NCI-H1105 (cell line): ENCODE results near the gene FAM107B.
A peak's percentile ranks its signal among the peaks of the same experiment; 100 is the strongest.

Experiments used
- DNase-seq: peaks from one replicate; lab custom pipeline; 2025; lab: John Stamatoyannopoulos, UW

FAM107B gene

GRCh38 chr10:14625192-14625631 is 149.5 kb downstream of the FAM107B start:
- no peak for DNase-seq

- no peak for DNase-seq
Measured at GRCh38 chr10:14624600-14624999, 150.1 kb downstream of the FAM107B start.

GRCh38 chr10:14623931-14624330 is 150.8 kb downstream of the FAM107B start:
- no peak for DNase-seq

DNA sequence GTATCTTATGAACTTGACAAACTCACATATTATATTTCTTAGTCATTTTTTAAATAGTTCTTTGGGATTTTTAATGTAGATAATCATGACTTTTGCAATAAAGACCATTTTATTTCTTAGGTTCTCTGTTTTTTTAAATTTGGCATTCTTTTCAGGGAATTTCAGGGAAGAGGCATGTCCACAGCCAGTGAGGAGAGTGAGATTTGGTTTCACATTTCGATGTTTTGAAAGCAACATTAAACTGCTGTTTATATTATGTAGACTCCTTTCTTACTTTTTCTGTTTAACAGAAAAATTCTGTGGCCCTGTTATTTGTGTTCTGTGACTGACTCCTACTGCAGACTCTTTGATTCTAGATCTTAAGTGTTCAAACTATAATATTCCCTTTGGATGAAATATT is 153.7 kb downstream of the FAM107B start:
- DNase-seq = no peak

DNA sequence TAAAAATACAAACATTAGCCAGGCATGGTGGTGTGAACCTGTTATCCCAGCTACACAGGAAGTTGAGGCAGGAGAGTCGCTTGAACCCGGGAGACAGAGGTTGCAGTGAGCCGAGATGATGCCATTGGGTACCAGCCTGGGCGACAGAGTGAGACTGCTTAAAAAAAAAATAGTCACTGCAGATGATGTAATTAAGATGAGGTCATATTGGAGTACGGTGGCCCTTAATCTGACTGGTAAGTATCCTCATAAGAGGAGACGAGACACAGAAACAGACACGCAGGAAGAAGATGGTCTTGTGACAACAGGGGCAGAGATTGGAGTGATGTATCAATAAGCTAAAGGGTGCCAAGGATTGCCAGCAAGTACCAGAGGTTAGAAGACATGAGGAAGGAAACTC is 156.0 kb downstream of the FAM107B start:
- no peak for DNase-seq

DNA sequence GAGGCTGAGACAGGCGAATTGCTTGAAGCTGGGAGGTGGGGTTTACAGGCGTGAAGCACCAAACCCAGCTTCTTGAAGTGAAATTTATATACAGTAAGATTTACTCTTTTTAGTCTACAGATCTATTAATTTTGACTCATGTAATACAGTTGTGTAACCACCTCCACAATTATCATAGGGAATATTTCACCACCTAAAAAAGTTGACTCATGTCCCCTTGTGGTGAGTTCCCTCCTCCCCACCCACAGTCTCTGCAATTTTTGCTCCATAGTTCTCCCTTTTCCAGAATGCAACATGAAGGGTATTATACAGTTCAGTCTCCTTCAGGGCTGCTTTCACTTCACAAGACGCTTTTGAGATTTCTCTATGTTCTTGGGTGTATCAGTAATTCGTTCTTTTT is 156.8 kb downstream of the FAM107B start:
- DNase-seq = no peak

DNA sequence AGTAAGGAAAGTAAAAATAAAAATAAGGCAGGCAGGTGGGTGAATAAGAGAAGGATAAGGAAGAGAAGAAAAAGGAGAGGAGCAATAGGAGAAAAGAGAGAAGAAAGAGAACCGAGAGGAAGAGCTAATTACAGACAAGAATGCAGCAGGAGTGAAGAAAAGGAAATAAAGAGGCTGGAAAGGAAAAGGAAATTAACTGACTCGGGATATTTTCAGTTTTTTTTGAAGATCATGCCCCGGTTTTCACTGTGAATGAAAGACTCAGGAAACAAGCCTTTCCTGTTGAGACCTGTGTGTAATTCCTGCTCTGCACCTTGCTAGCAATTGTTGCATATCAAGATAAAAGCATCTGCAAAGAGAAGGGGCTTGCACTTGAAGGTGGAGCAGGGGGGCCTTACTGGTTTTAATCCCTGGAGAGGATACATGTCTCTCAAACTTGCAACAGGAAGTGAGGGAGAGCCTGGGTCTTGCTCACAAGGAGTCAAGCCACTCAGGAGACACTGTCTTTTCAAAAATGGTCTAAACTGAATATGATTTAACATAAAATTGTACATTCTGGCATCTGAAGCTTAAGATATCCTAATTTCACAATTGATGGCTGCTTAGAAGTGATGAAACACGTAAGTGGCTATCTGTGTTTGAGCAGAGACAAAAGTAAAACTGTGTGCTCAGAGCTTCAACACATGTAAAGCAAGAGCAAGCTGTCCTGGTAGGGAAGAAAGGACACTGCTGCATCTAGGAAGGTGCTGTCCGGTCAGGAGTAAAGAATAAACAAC is 157.6 kb downstream of the FAM107B start:
- no peak for DNase-seq

DNA sequence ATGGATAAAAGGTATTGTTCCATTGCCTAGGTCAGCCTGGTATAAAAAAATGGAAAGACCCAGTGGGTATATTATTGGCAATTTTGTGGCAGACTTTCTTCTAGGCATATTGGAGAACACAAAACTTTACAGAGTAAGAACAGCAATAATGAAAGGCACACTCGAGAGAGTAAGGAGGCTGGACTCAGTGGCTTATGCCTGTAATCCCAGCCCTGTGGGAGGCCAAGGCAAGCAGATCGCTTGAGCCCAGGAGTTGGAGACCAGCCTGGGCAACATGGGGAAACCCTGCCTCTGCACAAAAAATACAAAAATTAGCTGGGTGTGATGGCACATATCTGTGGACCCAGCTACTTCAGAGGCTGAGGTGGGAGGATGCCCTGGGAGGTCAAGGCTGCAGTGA is 158.2 kb downstream of the FAM107B start:
- DNase-seq = no peak

DNA sequence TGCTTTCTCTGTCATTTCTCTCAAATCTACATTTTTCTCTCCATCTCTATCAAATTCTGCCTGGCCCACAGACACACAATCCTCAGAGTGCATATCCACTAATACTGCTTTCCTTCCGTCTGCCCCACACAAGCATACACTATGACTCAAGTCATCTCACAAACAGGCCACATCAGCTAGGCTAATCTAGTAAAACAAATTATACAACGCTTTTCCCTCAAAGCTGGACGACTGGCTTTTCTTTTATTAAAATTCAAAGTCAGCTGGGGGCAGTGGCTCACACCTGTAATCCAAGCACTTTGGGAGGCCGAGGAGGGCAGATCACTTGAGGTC is 161.1 kb downstream of the FAM107B start:
- DNase-seq = no peak

DNA sequence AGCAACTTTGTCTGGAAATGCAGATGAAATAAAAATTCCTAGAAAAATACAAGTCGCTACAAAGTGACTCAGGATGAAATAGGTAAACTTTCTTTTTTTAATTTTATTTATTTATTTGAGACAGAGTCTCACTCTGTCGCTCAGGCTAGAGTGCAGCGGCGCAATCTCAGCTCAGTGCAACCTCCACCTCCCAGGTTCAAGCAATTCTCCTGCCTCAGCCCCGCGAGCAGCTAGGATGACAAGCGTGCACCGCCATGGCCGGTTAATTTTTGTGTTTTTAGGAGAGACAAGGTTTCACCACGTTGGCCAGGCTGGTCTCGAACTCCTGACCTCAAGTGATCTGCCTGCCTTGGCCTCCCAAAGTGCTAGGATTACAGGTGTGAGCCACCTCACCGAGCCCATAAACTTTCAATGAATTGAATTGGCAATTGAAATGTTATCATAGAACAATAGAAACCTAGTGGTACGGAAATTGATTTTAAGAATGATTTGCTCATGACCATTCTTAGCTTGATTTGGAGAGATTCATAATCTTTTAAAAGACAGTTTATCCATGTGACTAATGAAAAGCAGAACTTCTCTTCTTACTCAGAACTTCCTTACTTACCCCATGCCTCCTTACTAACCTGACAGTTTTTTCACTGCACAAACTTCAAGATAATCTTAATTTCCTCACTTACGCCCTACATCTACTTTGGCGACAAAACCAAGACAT is 161.7 kb downstream of the FAM107B start:
- DNase-seq = no peak

DNA sequence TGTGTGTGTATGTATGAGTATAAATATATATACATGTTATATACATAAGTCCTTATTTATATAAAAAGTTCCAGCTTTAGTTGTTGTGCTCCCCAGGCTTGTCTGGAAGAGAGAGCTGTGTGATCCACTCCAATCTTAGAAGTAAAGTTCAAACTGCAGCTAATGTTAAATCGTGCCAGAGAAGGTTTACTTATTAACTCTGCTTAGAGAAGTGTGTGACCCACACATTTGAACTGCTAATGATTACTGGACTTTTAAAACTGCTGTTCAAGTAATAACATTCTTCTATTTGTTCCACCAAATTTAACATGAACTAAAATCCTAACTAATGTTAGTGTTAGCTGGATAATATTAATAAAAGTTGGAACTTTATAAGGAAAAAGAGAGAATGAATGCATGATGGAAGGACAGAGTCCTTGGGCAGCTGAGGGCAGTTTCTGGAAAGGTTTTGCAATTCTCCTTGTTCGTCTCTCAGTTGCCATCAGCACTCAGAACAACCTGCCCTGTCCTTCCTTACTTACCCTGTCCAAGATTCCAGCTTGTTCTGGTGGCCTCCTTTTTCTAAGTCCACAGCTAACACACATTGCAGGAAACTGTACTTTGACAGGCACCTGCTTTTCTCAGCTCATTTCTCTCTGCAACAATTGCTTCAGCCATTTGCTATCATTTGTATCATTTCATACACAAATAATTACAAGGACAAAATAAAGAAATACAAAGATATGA is 162.6 kb downstream of the FAM107B start:
- no peak for DNase-seq

- DNase-seq = no peak
Measured at GRCh38 chr10:14609178-14609577, 165.5 kb downstream of the FAM107B start.

DNA sequence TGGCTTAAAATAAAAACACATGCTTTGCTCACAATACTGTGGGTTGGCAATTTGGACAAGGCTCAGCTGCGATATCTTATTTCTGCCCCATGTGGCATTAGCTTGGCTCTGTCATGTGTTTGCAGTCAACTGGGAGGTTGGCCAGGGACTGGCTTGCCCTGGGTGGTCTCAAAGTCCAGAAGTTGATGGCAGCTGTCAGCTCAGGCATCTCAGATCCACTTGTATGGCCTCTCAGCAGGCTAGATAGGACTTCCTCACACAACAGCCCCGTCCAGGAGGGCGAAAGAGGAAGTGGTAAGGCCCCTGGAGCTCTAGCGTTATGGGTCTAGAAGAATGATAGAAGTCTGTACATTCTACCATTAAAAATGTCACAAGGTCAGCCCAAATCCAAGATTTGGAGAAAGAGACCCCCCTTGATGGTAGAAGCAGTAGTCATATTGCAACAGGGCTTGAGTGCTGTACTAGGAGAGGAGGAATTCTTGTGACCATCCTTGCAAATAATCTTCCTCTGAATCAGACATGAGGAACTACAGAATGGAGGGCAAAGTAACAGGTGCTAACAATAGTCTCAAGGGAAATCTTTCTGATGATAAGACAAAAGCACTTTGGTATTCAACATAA is 166.2 kb downstream of the FAM107B start:
- DNase-seq = no peak

DNA sequence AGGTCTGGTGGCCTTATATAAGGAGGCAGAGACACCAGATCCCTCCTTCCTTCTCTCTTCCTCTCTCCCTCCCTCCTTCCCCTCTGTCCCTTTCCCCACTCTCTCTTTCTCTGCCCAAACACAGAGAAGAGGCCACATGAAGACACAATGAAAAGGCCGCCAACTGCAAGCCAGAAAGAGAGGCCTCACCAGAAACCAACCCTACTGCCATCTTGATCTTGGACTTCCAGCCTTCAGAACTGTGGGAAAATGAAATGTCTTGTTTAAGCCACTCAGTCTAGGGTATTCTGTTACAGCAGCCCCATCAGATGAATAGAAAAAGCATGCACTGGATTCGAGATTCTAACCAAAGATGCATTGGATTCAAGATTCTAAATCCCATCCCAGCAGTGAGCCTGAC is 168.1 kb downstream of the FAM107B start:
- no peak for DNase-seq

GRCh38 chr10:14605231-14605925 is 169.3 kb downstream of the FAM107B start:
- DNase-seq = no peak

DNA sequence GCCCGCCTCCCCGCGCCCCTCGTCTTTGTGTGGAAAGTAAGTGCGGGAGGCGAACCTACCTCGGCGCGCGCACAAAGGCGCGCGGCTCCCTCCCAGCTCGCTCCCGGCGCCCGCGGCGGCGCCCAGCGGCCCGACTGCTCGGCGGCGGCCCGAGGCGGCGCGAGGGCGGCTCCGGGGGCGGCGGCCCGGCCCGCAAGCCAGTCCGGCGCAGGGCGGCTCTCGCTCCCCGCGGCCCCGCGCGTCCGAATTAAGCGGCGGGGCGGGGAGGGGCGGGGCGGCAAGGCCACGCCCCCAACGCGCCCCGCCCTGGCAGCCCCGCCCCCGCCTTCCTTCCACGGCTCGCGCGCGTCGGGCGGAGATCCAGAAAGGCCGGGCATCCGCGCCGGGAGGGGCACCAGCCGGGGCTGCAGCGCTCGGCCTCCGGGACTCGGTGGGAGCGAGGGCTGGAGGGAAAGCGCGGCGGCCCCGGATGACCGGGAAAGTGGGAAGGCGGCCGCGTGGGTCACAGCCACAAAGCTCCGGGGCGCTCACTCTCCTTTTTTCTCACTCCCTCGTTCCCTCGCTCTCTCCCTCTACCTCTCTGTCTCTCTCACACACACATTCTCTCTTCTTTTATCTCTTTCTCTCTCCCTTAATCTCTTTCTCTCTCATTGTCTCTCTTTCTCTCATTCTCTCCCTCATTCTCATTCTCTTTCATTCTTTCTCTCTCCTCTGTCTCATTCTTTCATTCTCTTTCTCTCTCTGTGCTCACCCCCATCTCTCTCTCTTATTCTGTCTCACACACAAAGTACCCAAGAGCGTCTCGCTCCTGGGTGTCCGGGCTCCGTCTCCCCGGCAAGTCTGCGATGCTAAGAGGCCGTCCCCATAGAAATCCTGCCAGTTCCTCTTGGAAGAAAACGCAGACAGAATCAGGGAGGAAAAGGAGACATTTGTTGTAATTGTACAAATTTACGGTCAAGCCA is 170.2 kb downstream of the FAM107B start:
- DNase-seq = peak; percentile 27

DNA sequence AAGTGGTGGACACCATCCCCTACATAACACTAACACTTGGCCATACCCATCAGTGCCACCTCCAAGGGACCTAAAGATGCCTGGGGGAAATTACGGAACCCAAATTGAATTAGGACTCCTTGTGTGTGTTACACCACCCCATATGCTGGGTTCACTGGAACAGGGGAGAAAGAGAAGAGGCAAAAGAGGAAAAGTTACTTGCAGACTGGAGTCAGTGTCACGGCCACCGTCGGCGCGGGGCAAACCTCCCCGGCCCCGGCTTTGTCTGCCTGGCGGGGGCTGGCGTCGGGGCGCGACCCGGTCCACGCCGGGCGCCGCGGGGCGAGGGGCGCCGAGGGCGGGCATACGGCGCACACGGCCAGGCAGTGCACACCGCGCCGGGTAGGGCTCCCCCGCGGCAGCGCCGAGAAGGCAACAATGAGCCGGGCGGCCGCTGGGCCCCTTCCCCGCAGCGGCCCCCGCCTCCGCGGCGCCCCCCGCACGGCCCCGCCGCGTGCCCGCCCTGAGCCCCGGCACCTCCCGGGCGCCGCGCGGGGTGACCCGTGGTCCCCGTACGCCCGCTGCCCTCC is 171.1 kb downstream of the FAM107B start:
- no peak for DNase-seq

DNA sequence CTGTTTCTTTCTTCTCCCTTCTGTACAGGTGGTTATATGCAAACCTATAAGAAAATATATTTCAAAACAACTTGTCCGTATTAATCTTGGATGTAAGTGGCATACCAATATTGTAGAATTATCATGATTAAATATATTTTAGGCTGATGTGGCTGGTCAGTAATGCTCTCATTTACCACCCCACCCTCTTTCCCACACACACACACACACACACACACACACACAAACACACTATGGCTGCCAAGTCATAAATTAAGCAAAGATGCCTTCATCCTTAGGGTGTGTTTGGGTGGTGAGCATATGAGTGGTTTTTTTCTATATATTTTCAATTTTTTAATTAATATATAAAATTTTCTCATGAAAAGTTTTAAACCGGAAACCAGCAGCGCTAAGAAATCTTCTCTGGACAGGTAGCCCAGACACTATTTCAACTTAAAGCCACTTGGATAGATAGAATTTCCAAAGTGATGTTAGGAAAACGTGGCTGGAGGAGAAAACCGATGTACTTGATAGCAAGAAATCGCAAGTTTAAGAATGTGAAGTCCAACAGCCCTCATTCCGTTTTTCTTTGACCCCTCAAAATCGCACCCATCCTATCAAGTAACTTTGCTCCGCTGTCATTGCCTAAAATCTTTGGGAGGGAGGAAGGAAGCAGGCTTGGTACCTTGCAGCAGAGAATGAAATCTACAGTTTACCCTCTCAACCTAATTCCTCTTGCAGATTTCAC is 171.7 kb downstream of the FAM107B start:
- no peak for DNase-seq

DNA sequence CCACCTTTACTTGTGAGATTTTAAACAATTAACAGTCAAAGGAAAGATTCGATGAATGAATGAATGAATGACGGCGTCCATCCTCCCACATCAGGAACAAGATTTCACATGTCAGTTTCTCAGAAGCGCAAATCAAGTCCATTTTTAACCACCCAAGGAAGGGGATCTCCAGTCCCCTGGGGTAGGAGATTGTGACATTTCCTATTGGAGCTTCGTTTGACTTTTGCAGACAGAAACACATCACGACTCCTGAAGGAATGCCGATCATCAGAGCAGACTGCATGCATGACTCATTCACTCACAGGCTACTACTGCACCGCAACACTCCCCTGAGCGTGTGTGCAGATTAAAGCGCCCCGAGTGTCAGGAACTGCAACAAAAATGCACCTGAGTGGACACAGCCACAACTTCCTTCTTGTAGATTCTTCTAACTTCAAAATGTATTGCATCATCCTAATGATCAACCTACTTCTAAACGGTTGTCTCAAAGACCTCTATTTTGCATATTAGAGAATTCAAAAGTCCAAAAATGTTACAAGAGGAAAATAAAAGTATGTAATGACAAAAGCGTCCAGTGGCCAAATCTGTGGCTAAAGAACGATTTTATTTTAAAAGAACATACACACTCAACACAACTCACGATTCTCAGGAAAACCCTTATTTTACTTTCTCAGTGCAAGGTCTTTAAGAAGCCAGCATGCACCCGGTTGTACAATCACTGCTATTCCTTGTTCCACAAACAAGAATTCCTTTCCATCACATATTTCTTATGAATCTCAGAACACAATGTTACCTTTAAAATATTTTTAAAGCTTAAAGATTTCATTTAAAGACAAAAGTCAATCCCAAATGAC is 172.6 kb downstream of the FAM107B start:
- DNase-seq = no peak
